HG02798 (cell line): ENCODE data around the gene RPL38.

Source experiments
- ATAC-seq: cut with Tn5 transposase; IDR thresholded peaks from one replicate; pipeline ENCODE4 v1.9.1; 2021; ENCODE audit warnings: mild to moderate bottlenecking; ENCODE audit not compliant: unreplicated experiment, poor library complexity

RPL38 gene

DNA sequence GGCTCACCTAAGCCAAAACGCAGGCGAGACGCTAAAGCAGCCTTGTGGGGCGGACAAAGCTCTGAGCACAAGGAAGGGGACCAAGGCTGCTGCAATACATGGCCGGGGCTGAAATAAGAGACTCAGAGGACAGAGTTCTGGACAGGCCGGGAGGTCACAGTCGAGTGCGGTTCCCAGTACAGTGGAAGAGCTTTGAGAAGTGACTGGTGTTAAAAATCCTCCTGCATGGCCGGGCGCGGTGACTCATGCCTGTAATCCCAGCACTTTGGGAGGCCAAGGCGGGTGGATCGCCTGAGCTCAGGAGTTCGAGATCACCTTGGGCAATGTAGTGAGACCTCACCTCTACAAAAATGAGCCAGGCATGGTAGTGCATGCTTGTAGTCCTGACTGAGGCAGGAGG, 20.4 kb downstream of the RPL38 start:
- ATAC-seq: no peak

DNA sequence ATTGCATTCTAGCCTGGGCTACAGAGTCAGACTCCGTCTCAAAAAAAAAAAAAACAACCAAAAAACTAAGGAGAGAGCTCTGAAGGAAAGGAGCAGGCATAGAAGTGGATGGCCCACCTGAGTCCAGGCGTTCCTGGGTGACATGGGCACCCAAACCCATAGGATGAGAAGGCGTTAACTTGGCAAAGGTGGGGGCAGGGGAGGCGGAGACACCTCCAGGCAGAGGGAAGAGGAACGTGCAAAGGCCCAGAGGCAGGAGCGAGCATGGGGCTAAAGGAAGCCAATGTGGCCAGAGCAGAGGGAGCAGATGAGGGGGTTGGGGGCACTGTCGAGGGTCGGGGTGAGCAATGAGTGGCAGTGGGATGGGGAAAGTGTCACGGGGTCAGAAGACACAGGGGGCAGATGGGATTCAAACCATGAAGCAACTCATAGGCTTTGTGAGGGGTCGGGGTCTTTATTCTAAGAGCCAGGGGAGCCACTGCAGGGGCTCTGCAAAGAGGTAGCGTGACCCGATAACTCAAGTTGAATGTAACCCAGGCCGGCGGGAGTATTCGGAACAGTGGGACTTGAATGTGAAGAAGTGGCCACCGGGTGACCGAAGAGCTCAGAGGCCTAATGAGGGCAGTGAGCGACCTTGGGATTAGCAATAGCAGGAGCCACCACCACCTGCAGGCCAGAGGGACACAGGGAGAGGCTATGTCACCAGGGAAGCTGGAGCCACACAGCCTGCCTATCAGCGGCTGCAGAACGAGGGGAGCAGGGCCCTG, 21.7 kb downstream of the RPL38 start:
- ATAC-seq: no peak

DNA sequence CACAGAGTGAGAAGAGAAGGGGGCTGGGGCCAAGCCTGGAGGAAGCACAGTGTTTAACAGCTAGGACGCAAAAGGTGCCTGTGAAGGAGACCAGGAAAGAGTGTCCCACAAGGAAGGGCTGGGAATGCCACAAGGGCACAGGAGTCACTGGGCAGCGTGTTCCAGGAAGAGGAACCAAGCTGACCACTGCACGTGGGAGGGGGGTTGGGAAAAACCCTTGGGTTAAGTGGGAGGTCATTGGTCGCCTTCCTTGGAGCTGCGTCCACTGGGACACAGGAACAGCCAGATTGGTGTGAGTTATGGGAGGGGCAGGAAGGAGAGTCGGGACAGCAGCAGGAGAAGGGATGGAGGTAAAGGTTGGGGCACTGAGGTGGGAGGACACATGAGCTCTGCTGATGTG, 22.8 kb downstream of the RPL38 start:
- ATAC-seq: no peak

DNA sequence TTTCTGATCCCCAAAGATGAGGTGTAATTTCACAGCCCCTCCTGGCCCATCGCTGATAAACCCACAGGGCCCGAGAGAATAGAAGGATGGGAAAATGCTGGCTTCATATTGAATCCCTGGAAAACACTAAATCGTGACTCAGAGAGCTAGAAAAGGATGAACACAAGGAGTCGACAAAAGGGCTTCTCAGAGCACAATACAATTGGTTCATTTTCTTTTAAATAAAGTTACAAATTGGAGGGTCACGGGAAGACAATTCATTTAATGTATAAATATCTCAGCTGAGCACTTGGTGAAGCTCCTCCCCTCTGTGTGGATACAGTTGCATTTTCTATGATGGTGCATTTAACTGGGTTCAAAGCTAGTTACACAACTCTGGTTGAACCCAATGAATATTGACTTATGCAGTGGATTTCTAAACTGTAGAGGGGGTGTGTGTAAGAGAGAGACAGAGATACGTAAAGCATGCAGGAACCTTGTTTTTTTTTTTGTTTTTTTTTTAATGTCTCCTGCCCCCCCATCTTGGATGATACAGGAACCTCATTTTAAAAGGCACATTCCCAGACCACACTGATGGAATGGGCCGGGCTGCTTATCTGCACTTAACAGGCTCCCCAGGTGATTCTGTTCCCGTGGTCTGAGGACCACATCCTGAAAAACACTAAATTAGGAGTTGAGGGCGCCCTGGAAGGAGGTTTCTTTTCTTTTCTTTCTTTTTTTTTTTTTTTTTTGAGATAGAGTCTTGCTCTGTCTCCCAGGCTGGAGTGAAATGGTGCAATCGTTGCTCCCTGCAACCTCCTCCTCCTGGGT, 24.0 kb downstream of the RPL38 start:
- no peak for ATAC-seq

DNA sequence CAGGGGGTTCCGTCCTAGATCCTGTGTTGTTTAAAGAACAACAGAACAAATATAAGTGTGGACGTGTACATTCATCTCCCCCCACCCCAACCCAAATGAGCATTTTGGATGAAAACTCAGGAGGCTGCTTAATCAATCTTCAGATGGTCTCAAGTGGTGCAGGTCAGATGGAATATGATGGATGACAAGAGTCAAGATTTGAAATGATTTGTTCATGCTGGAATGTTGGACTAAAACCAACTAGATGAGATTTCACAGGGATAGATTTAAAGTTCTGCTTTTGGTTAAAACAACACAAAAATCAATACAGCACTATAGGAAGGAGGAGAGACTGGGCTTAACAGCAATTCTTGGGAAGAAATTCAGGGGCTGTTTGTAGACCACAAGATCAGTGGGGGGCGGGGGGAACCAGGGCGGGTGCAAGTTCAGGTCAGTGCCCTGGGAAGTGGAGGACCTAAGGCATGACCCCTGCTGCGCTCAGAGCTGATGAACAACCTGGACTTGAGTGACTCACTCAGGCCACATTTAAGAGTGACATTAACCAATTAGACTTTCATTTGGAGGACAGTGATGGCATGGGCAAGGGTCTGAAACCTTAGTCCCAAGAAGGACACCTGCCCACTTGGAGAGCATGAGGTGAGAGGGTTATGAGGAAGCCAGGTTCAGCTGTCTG, 25.0 kb downstream of the RPL38 start:
- no peak for ATAC-seq

- no peak for ATAC-seq
Measured at GRCh38 chr17:74230896-74231295, 27.4 kb downstream of the RPL38 start.

- no peak for ATAC-seq
Measured at GRCh38 chr17:74231928-74232907, 28.7 kb downstream of the RPL38 start.

- no peak for ATAC-seq
Measured at GRCh38 chr17:74233937-74234336, 30.5 kb downstream of the RPL38 start.

- no peak for ATAC-seq
Measured at GRCh38 chr17:74234486-74234885, 31.0 kb downstream of the RPL38 start.

GRCh38 chr17:74235040-74235581, 31.6 kb downstream of the RPL38 start:
- ATAC-seq: no peak

GRCh38 chr17:74235911-74236371, 32.5 kb downstream of the RPL38 start:
- ATAC-seq: no peak

DNA sequence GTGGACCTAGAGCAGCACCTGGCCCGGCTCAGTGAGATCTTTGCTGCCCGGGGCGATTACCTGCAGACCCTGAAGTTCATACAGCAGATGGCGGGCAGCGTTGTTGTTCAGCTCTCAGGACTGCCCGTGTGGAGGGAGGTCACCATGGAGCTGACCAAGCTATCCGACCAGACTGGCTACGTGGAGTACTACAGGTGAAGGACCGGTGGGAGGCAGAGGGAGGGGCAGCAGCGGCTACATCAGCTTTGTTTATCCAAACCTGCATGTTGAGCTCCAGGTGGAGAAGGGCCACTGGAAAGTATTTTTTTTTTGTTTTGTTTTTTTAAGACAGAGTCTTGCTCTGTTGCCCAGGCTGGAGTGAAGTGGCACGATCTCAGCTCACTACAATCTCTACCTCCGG, 33.8 kb downstream of the RPL38 start:
- no peak for ATAC-seq

GRCh38 chr17:74239172-74239571, 35.7 kb downstream of the RPL38 start:
- ATAC-seq: no peak

- no peak for ATAC-seq
Measured at GRCh38 chr17:74240618-74241205, 37.2 kb downstream of the RPL38 start.

GRCh38 chr17:74241431-74241830, 38.0 kb downstream of the RPL38 start:
- ATAC-seq: no peak

DNA sequence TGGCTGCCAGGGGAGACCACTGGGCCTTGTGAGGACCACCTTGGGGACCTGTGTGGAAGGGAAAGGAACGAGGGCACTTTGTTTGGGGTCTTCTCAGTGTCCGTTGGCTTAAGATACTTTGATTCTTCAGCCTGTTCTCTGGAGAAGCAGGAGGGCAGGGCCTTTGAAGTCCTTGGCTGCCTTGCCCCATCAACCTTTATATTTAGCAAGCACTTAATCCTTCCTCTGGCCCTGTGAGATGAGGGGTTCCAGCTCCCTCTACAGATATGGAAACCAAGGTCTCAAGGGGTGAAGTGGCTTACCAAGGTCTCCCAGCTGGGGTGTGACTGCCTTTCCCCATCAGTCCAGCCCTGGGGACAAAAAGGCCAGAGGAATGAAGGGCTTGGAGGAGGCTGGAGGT, 38.4 kb downstream of the RPL38 start:
- ATAC-seq: no peak

GRCh38 chr17:74243013-74243755, 39.7 kb downstream of the RPL38 start:
- ATAC-seq: no peak

DNA sequence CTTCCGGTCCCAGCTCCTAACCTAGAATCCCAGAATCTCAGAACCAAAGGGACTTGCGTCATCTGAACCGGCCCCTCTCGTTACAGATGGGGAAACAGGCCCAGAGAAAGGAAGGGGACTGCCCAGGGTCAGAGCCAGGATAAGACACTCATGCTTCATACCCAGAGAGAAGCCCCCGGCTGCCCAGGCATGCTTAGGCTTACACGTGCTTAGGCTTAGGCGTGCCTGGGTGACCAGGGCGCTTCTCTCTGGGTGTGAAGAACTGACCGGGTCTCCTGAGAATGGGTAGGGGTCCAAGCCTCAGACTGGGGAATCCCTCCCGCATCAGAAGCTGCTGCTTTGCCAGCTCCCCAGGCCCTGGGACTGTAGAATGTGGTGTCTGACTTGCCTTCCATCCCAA, 40.6 kb downstream of the RPL38 start:
- ATAC-seq: no peak

DNA sequence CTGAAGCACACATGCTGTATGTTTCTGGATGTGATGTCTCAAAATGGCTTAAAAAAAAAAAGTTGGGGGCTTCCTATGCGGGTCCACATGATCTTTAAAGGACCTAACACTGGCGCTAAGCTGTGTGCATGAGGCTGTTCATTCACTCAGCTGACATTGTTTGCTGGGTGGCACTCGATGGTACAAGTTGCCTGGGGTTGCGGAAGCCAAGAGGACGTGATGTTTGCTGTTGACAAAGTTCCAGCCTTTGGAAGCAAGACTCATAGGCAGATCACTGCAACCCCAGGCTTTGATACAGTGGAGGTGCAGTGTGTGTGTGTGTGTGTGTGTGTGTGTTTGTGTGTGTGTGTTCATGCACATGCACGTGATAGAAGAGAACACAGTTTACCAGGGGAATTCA, 41.1 kb downstream of the RPL38 start:
- ATAC-seq: no peak
